ENCODE results near the gene AMZ2.

DNA sequence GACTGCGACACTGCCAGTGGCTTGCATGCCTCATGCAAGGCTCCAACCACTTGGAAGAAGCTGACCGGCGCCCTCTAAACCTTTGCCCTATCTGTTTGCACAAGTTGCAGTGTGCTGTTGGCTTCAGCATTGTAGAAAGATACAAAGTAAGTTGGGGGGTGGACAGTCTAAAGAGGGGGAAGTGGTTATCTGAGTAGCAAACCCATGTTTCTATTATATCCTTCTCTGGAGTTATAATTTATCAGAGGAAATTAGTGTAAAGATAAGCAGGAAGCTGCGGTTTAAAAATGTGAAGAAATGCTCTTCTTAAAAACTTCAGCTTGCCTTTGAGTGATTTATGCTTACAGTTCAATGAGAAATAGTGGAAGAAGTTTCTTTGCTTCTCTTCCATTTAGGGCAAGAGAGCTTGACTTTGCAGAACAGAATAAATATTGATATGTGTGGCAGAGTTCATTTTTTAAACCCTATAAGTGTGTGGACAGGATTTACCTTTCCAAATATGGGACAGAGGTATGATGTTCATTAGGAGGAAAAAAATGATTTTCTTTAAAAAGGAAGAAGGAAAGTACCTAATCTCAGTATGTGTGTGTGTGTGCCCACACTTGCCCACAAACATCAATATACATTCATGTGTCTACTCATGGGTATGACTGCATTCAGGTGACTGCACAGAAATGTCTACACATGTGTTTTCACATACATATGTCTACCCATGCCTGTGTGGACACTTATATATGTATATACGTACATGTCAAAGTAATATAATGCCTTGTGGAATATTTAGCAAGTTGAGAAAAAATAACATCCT, 8.1 kb downstream of the AMZ2 start:
- TF ChIP-seq, protein P1, sequence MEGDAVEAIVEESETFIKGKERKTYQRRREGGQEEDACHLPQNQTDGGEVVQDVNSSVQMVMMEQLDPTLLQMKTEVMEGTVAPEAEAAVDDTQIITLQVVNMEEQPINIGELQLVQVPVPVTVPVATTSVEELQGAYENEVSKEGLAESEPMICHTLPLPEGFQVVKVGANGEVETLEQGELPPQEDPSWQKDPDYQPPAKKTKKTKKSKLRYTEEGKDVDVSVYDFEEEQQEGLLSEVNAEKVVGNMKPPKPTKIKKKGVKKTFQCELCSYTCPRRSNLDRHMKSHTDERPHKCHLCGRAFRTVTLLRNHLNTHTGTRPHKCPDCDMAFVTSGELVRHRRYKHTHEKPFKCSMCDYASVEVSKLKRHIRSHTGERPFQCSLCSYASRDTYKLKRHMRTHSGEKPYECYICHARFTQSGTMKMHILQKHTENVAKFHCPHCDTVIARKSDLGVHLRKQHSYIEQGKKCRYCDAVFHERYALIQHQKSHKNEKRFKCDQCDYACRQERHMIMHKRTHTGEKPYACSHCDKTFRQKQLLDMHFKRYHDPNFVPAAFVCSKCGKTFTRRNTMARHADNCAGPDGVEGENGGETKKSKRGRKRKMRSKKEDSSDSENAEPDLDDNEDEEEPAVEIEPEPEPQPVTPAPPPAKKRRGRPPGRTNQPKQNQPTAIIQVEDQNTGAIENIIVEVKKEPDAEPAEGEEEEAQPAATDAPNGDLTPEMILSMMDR (IDR thresholded peaks at IDR 0.05) = no peak
- TF ChIP-seq ZFX (IDR thresholded peaks at IDR 0.05; ENCODE audit: borderline replicate concordance) = no peak
